Measurements from ENCODE around the gene TSC22D3. TPM values are rescaled to one million over a fixed set of nuclear protein-coding genes. Genes with fewer than 3 reads are reported as not detected.

TSC22D3 gene
- total RNA-seq, 1 donor from 2014 or later: 317 TPM

DNA sequence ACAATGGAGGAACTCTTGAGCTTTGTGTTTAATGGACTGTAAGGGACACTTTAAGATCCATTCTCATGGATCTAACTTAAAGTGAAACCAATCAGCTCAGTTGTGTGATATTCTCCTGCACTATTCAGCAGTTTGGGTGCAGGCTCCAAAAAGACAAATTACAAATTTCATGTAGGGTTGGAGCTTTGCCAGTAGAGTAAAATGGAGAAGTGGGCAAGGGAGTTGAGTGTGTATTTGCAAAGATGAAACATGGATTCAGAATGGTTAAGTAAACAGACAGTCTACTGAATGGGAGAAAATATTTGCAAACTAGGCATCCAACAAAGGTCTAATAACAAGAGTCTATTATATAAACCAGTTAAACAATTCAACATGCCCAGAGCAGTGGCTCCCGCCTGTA is 28.8 kb upstream of the TSC22D3 start:
- Histone ChIP-seq H3K27ac (no peak overlapping the region), H3K36me3 (no peaks in the 10 kb centered on the region), H3K4me1 (no peaks in the 10 kb centered on the region), H3K9me3 (no peaks in the 10 kb centered on the region), H3K27me3 (no peaks in the 10 kb centered on the region), H3K4me3 (no peak overlapping the region)
- DNase-seq (no peak), ATAC-seq (no peak)
- TF ChIP-seq, protein P1, sequence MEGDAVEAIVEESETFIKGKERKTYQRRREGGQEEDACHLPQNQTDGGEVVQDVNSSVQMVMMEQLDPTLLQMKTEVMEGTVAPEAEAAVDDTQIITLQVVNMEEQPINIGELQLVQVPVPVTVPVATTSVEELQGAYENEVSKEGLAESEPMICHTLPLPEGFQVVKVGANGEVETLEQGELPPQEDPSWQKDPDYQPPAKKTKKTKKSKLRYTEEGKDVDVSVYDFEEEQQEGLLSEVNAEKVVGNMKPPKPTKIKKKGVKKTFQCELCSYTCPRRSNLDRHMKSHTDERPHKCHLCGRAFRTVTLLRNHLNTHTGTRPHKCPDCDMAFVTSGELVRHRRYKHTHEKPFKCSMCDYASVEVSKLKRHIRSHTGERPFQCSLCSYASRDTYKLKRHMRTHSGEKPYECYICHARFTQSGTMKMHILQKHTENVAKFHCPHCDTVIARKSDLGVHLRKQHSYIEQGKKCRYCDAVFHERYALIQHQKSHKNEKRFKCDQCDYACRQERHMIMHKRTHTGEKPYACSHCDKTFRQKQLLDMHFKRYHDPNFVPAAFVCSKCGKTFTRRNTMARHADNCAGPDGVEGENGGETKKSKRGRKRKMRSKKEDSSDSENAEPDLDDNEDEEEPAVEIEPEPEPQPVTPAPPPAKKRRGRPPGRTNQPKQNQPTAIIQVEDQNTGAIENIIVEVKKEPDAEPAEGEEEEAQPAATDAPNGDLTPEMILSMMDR (IDR thresholded peaks at IDR 0.05): no peak
- intact Hi-C loops (cut with DNase I): no loop called here

GRCh38 chrX:107787827-107788226 is 12.2 kb upstream of the TSC22D3 start:
- intact Hi-C loops (cut with DNase I): no loop called here
- H3K27me3 ChIP-seq: no peaks in the 10 kb centered on the region
- no peak overlapping the region for H3K27ac ChIP-seq
- ATAC-seq (no peak), DNase-seq (no peak)
- H3K4me3 ChIP-seq: no peak overlapping the region
- no peaks in the 10 kb centered on the region for H3K36me3 ChIP-seq
- H3K9me3 ChIP-seq: no peaks in the 10 kb centered on the region
- TF ChIP-seq, protein P1 (IDR thresholded peaks at IDR 0.05): no peak
- no peaks in the 10 kb centered on the region for H3K4me1 ChIP-seq

DNA sequence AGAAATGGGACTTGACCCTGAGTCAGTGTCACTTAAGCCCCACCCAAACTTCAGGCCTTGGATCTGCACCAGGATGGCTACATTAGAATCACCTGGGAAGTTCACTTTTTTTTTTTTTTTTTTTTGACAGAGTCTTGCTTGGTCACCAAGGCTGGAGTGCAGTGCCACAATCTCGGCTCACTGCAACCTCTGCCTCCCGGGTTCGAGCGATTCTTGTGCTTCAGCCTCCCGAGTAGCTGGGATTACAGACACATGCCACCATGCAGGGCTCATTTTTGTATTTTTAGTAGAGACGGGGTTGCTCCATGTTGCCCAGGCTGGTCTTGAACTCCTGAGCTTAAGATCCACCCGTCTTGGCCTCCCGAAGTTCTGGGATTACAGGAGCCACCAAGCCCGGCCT is 4.9 kb upstream of the TSC22D3 start:
- Histone ChIP-seq H3K36me3 (no peaks in the 10 kb centered on the region), H3K9me3 (no peaks in the 10 kb centered on the region), H3K27me3 (no peaks in the 10 kb centered on the region), H3K27ac (no peak overlapping the region), H3K4me1 (peaks cover 5% of the 10 kb centered on the region), H3K4me3 (no peak overlapping the region)
- TF ChIP-seq, protein P1 (IDR thresholded peaks at IDR 0.05): no peak
- intact Hi-C loops (cut with DNase I): no loop called here
- DNase-seq (no peak), ATAC-seq (no peak)

DNA sequence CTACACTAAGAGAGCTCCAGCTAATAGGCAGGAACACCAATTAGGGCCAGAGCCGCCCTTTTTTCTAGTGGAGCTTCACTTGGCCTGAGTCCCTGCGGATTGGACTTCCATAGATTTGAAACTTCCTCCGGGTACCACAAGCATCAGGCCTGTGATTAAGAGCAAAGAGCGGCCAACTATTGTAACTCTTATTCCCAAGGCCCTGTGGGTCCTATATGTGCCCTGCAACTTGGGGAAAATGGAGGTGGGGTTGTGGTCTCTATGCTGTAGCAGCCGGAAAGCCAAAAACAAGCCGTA is 1.9 kb upstream of the TSC22D3 start, which contains the start of gene NCBP2L:
Gene NCBP2L, plus strand, starts transcription at position 198 of the 297 bp plus-strand sequence. CDS start 16,488 bp downstream, outside the sequence.
- TF ChIP-seq, protein P1 (IDR thresholded peaks at IDR 0.05): no peak
- H3K4me3 ChIP-seq: peak within 1 kb of the TSS; percentile 60
- no peaks in the 10 kb centered on the region for H3K27me3 ChIP-seq
- peaks cover 5% of the 10 kb centered on the region for H3K4me1 ChIP-seq
- DNase-seq (no peak), ATAC-seq (no peak)
- no peaks in the 10 kb centered on the region for H3K9me3 ChIP-seq
- no peaks in the 10 kb centered on the region for H3K36me3 ChIP-seq
- intact Hi-C loops (cut with DNase I): no loop called here
- peak within 1 kb of the TSS; percentile 80 for H3K27ac ChIP-seq

DNA sequence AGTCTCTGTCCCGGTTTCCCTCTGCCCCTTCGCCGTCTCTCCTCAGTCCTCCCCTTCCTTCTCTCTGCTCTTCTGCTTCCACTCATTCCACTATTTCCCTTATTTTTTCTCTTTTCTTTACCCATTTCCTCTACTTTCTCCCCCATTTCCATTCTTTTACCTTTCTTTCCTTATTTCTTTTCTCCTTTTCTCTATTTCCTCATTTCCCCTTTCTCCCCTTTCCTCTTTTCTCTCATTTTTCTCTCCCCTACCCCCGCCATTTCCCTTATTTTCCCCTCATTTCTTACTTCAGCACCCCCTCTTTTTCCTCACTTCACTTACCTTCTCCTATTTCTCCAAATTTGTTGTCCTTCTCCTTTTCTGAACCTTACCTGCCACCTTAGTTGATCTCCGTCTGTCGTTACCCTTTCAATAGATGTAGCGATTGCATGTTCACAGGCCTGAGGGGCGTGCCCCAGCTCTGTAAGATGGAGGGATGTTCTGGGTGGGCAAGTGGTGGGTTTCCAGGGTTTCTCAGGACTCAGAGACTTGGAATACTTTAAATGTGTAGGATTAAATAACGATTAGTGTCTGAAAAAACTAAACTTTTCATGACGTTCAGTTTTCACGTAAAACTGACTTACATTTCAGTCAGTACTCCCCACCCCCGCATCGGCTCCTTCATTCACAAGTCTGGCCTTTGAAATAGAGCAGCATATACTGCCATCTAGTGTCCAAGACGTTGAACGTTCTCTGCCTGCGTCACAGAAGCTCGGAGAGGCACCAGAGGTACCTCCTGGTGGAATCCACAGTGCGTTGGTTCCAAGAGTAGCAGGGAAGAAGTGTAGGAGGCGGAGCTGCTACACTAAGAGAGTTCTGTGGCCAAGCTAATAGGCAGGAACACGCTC is 1.3 kb upstream of the TSC22D3 start:
- no peaks in the 10 kb centered on the region for H3K9me3 ChIP-seq

More for the DNA sequence above, 1.3 kb upstream of the TSC22D3 start:
- TF ChIP-seq, protein P1 (IDR thresholded peaks at IDR 0.05): peak; percentile 64
- peak; percentile 87 for ATAC-seq
- peak overlapping the region; percentile 80 for H3K27ac ChIP-seq
- DNase-seq: peak; percentile 81
- H3K4me3 ChIP-seq: peak overlapping the region; percentile 60
- H3K27me3 ChIP-seq: no peaks in the 10 kb centered on the region
- no peaks in the 10 kb centered on the region for H3K36me3 ChIP-seq
- peaks cover 5% of the 10 kb centered on the region for H3K4me1 ChIP-seq
- intact Hi-C loops (cut with DNase I): no loop called here

All from upper lobe of right lung (tissue), 1 donor.